GM18907 (cell line): Measurements from ENCODE around the gene GRK5.
"Not testable (repeated sequence)": the region's sequence is repeated elsewhere in the genome, so short reads cannot be mapped to it uniquely, and the experiment has no call there.

Experiments
- ATAC-seq: cut with Tn5 transposase; IDR thresholded peaks from one replicate; pipeline ENCODE4 v1.9.1; 2021; ENCODE audit warnings: mild to moderate bottlenecking, moderate library complexity; ENCODE audit not compliant: unreplicated experiment

GRK5 gene

DNA sequence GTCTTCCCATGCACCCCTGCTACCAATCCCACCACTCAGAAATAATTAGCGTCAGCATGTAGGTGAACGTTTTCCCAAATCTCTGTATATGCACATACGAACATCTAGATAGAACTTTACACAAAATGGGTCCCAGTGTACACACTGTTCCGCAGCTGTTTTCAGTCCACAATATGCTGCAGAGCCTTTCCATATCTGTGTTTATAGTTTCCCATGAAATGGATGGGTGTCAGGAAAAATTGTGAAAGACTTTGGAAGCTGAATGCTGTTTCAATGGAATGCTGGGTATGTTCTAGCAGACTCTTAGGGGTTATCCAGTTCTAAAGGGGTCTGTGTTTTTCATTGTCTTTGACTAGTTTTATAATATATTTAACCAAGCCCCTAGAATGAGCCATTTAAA is 13.8 kb downstream of the GRK5 start:
- ATAC-seq = no peak

DNA sequence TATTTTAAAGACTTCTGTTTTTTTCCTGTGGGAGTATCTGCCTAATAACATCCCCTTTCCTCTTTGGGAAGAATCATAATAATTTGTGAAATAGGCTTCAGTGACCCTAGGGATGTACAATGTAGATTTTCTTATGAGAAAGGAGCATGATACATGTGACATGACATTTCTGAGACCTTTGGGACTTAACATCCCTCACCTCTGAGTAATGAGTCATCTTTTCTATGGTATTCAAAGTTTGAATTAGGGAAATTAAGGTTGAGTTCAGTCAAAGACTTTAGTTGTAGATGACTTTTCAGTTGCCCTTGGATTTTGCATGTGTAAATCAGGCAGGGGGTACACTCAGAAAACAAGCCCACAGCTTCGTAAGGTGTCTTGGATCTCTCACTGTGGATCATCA is 14.3 kb downstream of the GRK5 start:
- ATAC-seq = peak; percentile 45

DNA sequence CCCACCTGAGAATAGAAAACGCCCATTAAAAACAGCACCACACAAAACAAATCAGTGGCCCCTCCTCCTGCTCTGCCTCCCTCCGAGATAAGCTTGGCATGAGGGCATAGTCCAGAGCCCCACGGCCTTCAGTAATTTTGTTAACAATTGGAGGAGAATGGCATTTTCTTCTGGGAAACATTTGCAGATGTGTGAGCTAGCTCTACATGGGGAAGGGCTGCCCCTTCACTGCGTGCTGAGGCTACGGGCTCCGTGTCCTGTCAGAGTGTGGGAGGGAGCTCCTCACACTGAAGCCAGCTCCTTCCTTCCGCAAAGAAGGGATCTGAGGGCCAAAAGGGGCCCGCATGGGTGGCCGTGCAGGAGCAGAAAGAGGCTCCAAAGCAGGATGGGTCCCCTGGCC is 15.2 kb downstream of the GRK5 start:
- ATAC-seq = no peak

DNA sequence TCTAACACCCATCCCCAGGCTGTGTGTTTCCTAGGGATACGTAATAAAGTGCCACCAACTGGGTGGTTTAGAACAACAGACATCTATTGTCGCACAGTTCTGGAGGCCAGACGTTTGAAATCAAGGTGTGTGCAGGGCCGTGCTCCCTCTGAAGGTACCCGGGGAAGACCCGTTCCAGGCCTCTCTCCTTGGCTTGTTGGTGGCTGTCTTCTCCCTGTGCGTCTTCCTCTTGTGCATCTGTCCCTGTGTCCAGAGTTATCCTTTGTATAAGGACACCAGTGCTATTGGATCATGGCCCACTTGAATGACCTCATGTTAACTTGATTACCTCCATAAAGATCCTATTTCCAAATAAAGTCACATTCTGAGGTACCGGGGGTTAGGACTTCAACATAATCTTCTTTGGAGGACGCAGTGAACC is 15.6 kb downstream of the GRK5 start:
- no peak for ATAC-seq

DNA sequence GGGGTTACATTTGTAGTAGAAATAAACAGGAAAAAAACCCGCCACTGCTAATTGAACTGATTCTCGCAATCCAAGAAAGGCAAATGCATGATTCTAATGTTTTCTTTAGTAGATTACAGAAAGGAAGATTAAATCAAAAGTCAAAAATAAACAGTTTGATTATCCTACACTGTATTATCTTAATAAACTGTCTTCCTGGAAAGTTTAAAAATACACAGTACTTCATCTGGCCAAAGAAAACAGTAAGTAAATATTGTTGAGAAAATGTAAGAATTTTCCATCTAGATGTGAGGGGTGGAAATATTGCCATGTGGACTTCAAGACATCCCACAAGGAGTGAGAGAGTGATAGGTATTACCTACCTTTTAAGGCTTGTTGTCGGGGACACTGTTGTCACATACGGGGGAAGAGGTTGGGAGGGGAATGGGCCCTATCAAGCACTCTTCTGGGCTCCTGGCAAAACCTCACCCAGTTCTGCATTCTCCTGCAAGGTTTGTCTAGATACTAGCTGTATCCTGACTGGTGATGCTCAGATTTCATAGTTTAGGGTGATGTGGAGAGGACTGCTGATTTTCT is 17.8 kb downstream of the GRK5 start:
- no peak for ATAC-seq

DNA sequence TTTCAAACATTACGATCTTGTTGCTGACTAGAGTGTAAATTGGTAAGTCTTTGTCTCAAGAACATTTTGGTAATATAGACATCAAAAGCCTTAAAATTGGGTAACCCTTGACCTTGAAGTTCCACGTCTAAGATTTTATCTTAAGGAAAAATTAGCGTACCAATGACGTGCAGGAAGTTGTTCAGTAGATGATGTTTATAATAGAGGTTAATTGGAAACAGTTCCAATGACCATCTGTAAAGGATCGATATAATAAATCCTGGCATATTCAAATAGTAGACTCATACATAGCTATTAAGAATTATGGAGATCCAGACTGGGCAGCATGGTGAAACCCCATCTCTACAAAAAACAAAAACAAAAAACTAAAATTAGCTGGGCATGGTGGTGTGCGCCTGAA is 20.5 kb downstream of the GRK5 start:
- ATAC-seq = no peak

DNA sequence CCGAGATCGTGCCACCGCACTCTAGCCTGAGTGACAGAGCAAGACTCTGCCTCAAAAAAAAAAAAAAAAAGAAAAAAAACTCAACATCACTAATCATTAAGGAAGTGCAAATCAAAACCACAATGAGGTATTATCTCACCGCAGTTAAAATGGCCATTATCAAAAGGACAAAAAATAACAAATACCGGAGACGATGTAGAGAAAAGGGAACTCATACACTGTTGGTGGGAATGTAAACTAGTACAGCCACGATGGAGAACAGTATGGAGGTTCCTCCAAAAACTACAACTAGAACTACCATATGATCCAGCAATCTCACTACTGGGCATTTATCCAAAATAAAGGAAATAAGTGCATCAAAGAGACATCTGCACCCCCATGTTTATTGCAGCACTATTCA is 24.3 kb downstream of the GRK5 start:
- ATAC-seq = no peak

DNA sequence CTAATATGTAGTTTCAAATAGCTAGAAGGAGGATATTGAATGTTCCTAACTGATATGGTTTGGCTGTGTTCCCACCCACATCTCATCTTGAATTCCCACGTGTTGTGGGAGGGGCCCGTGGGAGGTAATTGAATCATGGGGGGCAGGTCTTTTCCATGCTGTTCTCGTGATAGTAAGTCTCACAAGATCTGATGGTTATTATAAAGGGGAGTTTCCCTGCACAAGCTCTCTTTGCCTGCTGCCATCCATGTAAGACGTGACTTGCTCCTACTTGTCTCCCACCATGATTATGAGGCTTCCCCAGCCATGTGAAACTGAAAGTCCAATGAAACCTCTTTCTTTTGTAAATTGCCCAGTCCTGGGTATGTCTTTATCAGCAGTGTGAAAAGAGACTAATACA is 25.1 kb downstream of the GRK5 start:
- ATAC-seq = not testable (repeated sequence)

DNA sequence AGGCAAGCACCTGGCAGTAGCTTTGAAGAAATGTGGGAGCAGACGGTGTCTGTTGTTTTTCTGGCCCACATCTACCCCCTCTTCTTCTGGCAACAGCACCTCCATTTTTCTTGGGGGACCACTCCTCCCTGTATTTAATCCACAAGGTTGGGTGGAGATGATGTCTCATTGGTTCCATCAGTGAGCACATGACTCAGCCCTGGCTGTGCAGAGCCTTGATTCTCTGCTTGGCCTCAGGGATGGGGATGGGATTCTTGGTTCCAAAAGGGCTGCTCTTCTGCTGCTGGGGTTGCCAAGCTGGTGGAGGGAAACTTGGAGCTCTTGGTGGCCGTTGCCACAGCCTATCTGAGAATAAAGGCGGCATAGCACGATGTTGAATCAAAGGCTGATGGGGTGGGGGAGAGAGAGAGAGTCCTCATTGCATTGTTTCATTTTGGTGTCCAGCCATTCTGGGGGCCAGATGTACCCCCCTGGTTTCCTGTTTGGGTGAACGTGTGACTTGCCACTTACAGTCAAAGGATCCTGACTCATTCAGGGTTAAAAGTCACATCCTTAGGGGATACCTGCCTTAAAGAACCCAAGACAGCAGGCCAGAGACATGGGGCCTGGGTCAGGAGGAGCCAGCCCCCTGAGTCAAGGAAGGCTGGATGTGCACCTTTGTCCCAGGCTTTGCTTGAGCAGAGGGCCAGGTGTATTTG is 25.9 kb downstream of the GRK5 start:
- ATAC-seq = no peak

DNA sequence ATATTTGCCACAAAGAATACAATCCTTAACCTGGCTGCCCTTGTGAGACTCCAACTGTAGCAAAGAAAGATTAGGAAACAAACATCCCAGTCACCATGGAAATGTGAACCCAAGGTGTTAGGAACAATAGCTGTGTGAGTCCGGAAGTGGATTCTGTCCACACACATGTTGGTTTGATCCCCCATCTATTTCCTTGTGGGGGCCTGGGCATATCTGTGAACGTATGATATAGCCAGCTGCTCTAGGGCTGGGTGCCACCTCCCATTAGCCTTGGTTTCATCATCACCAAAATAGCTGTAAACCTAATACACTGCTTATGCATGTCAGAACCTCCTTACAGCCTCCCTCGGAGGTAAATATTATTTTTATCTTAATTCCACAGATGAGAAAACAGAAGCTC is 26.4 kb downstream of the GRK5 start:
- no peak for ATAC-seq

DNA sequence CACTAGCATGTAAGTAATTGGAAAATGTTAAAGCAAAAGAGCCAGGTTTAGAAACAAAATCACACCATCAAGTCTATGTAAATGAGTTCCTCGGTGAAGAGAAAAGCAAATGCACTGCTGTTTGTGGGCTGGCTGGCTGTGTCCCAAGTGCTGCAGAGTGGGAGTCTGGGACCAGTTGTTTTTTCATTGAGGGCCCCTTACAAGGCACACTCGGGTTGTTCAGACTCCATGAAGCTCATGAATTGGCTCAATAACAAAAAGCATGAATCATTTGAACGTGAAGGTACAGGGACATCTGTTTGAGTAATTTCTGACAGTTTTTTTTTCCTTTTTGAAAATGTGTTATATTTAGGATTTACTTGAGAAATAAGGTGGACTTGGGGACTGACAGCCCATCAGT is 28.0 kb downstream of the GRK5 start:
- ATAC-seq = no peak

DNA sequence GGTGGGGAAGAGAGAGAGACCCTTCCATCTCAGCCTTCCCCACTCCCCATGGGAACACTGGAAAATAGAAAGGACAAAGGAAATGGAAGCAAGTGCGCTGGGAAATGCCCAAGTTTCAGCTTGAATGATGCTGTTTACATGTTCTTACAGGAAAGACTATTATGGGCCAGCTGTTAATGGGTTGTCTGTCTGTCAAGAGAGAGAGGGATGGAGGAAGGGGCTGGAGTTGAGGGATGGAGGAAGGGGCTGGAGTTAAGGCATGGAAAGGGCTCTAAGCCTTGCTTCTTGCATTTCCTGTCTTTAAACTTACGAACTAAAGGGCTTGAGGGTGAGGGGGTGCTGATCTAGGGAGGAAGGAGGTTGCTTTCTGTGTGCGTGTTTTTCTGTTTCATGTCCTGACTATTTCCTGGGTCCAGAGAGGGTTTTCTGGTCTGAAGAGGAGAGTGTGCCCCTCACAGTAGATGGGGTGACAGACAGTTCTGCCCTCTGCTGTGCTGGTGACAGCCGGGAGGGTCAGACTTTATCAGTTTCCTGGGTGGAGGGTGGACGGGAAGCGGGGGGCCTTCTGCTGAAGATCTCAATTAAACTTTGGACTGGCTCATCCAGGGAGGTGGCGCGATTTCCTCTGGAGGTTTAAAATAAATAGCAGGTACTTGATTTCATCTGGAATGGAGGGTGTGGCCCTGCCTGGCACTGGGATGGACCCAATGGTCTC is 30.5 kb downstream of the GRK5 start:
- ATAC-seq = no peak

DNA sequence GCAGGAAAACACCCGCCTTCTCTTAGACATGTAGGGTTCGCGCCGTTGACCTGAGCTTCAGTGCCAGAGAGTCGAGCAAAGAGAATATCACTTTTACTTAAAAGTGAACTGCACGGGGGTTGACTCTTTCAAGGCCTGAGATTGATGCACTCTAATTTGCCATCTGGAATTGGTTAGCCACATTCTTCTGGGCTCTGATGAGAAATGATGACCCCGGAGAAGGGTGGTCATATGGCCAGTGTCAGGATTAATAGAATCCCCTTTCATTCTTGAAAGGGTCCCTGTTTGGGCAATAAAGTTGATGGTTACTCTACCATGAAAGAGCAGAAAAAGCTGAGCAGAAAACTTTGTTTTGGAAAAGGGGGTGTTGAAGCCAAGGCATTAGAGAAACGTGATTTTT is 31.2 kb downstream of the GRK5 start:
- no peak for ATAC-seq

DNA sequence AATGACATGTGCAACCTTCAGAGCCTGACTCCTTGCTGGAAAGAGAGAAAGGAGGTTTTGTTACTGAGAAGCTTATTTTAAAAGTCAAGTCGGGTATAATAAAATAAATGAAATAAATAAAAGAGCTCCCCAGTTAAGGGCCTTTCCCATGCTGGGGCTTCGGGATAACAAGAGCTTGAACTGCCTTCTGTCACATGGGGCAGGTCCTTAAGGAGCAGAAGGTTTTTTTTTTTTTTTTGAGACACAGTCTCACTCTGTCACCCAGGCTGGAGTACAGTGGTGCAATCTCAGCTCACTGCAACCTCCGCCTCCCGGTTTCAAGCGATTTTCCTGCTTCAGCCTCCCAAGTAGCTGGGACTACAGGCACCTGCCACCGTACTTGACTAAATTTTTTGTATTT is 31.6 kb downstream of the GRK5 start:
- ATAC-seq = not testable (repeated sequence)

DNA sequence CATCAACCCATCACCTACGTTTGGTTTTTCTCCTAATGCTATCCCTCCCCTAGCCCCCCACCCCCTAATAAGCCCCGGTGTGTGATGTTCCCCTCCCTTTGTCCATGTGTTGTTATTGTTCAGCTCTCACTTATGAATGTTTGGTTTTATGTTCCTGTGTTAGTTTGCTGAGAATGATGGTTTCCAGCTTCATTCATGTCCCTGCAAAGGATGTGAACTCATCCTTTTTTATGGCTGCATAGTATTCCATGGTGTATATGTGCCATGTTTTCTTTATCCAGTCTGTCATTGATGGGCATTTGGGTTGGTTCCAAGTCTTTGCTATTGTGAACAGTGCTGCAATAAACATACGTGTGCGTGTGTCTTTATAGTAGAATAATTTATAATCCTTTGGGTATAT is 32.3 kb downstream of the GRK5 start:
- ATAC-seq = not testable (repeated sequence)

DNA sequence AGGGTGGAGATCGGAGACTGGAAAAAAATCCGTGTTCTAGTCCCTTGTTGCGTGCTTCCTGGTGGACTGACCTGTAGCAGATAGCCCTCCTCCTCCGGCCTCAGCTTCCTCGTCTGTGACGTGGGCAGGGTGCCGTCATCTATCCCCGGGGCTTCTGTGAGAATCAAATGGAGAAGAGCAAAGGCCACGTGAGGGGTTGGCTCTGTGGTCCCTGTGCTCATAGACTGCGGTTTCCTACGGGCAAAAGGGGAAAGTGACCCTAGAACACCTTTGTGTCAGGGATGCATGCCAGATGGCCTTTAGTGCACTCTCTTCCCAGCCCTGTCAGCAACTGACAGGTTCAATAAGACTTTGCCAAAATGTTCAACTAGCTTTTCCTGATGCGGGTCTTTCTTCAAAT is 33.7 kb downstream of the GRK5 start:
- no peak for ATAC-seq

DNA sequence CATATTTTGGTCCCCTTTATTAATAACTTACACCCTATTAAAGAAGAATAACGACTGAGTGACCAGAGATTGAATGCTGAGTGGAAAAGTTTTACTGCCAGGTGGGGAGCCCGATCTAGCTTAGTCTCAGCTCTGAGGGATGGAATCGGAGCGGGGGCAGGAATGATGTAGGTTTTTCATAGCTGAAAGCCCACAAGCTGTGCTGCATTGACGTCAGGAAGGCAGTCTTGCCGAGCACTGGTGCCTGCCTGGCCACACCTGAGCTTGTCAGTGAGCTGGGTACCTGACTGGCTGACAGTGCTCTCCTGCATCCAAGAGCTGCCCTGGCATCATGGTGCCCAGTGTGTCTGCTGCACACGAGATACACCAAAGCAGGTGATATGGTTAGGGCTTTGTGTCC is 34.8 kb downstream of the GRK5 start:
- ATAC-seq = no peak

DNA sequence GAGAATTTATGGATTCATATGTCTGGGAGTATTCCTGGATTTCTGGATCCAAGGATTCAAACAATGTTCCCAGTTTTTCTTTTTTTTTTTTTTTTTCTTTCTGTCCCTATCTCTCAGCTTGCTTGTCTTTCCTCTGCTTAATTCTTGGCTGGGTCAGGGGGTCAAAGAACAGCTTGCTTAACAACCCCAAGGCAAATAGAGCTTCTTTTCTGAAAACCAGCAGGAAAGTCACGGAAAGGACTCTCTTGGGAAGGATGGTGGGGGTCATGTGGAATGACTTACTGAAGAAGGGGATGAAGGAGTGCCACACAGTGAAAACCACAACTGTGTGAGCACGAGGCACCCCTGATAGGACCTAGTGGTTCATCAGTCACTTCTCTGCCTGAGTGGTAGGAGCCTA is 36.1 kb downstream of the GRK5 start:
- ATAC-seq = no peak

DNA sequence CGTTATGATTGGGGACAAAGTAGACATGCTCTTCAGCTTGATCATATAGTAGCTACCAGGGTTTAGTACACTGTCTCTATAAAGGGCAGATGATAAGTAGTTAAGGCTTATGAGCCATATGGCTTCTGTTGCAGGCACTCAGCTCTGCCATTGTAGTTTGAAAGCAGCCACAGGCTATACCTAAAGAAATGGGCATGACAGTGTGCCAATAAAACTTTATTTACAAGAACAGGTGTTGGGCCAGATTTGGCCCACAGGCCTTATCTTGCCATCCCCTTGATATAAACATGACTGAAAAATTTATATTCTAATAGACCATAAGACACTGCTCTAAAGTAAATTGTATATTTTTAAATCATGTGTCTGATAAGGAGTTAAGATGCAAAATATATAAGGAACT is 36.6 kb downstream of the GRK5 start:
- no peak for ATAC-seq

DNA sequence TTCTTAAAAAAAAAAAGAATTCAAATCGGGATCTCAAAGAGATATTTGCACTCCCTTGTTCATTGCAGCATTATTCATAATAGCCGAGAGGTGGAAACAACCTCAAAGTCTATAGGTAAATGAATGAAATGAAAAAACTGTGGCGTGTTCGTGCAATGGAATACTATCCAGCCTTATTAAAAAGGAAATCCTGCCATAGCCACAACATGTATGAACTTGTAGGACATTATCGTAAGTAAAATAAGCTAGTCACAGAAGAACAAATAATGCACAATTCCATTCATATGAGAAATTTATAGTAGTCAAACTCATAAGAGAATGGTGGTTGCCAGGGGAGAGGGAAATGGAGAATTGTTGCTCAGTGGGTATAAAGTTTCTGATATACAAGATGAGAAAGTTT is 37.9 kb downstream of the GRK5 start:
- ATAC-seq = no peak

DNA sequence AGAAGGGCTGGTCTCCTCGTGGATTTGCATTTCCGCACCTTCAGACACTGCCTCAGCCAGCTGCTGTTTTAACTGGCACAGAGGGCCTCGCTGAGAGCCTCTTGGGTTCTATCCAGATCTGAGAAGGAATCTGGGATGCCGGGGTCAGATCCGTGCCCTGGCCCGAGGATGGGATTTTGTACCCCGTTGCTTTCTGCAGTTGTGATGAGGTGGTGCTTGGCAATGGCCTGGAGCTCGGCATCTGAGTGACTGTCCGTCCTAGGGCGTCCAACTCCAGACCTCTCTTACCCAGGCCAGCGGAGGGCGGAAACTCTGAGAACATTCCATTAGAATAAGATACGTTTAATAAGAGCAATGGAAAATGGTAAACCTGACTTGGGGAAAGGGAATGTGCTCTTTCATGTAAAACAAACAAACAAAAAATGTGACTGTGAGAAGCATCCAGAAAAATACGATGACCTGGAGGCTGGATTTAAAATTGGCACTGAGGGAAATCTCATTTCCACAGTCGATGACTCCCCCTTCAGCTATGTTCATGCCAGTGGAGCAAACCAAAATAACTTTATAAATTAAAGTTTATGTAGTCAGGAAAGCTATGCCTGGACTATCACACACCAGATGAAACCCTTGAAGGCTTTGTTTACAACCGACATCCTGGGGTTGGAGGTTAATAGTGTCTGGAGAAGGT is 39.6 kb downstream of the GRK5 start:
- no peak for ATAC-seq

DNA sequence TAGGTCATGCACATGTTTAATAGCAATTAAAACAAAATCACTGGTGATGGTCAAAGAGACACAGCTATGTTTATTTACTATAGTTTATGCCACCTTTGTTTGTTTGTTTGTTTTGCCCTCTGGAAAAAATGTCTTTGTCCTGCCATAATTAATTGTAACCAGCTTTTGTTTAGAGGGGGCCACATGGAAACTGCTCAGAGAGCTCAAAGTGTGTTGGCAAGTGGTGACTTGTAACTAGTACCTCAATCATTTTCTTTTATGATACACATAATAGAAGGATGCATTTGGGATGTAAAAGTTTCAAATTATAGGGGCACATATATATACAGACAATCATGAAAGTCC is 40.2 kb downstream of the GRK5 start:
- ATAC-seq = no peak
